A673 (cell line): ENCODE measurements around the gene CD28.

Experiments used
- EZH2 ChIP-seq: fragments of 200-600 bp; sonication (generic); IDR thresholded peaks from 2 replicates; pipeline ENCODE4 v1.6.1; 2017; ENCODE audit warnings: borderline replicate concordance, low read depth, mild to moderate bottlenecking, mixed read lengths, antibody characterized with exemption, low read length; ENCODE audit not compliant: poor library complexity, severe bottlenecking
- TF ChIP-seq, protein P1 (sequence below): fragments of 300-800, 200-600 bp; sonication (generic); conservative IDR thresholded peaks from 2 replicates; pipeline ENCODE4 v1.5.1; 2017; ENCODE audit warnings: low read depth, mild to moderate bottlenecking, antibody characterized with exemption, low read length, moderate library complexity, mixed read lengths

DNA sequence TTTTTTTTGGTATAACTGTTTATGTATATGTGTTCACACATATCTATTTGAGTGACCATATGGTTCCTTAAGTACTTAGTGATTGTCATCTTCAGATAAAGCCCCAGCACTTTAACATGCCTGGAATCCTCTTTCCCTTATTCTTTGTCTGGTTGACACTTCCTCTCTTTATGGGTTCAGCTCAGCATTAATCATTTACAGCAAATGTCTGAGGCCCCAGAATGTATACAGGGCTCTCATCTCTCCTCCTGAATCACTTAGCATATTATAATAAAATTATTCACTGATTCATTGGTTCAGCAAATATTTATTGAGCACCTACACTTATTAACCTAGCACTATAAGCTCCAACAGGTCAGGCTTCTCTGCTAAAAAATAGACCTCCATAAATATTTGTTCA, 43.5 kb upstream of the CD28 start:
- TF ChIP-seq, protein P1, sequence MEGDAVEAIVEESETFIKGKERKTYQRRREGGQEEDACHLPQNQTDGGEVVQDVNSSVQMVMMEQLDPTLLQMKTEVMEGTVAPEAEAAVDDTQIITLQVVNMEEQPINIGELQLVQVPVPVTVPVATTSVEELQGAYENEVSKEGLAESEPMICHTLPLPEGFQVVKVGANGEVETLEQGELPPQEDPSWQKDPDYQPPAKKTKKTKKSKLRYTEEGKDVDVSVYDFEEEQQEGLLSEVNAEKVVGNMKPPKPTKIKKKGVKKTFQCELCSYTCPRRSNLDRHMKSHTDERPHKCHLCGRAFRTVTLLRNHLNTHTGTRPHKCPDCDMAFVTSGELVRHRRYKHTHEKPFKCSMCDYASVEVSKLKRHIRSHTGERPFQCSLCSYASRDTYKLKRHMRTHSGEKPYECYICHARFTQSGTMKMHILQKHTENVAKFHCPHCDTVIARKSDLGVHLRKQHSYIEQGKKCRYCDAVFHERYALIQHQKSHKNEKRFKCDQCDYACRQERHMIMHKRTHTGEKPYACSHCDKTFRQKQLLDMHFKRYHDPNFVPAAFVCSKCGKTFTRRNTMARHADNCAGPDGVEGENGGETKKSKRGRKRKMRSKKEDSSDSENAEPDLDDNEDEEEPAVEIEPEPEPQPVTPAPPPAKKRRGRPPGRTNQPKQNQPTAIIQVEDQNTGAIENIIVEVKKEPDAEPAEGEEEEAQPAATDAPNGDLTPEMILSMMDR: no peak
- TF ChIP-seq EZH2: no peak
